Measurements from ENCODE around the gene PASK.
"Not testable (repeated sequence)": the region's sequence is repeated elsewhere in the genome, so short reads cannot be mapped to it uniquely, and the experiment has no call there.

PASK gene

DNA sequence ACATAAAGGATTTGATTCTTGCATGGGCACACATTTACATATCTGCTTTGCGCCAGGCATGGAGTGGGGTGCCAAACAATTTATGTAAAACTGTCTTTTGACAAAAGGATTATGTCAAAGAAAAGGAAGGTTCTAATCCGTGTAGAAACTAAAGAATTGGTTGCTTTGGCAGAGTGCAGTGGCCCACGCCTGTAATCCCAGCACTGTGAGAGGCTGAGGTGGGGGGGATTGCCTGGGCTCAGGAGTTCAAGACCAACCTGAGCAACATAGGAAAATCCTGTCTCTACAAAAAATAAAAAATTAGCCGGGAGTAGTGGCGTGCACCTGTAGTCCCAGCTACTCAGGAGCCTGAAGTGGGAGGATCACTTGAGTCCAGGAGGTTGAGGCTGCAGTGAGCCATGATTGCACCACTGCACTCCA is 46.1 kb downstream of the PASK start:
- no peak for DNase-seq (ENCODE audit: low spot score)

DNA sequence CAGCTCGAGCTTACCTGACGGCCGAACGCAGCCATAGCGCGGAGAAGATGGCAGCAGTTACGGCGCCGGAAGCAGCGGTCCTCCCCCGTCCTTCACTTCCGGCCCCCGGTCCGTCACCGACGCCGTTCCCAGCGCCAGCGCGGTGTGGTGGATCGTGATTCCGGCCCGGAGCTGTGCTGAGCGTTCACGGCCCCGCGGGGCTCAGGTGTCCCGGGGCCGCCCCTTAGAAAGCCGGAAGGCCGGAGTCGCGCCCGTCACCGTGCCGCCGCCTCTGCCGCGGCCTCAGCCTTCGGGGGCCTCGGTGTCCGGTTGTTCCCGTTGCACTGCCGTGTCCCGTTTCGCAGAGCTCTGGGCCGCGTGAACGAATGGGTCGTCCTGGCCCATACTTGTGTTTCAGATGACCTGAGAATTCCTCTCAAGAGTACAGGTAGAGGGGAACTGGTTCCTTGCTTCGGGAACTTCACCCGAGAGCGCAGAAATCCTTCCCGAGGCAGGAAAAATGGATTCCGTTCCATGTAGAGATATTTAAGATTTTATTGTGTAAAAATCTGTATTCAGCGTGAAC is 47.0 kb downstream of the PASK start, which contains the start of gene MTERF4:
TSS of gene MTERF4 (minus strand) at position 49 of the 565 bp plus-strand sequence. CDS start at position 35, 14 bp downstream.
- peak; percentile 89 for DNase-seq (ENCODE audit: low spot score)

DNA sequence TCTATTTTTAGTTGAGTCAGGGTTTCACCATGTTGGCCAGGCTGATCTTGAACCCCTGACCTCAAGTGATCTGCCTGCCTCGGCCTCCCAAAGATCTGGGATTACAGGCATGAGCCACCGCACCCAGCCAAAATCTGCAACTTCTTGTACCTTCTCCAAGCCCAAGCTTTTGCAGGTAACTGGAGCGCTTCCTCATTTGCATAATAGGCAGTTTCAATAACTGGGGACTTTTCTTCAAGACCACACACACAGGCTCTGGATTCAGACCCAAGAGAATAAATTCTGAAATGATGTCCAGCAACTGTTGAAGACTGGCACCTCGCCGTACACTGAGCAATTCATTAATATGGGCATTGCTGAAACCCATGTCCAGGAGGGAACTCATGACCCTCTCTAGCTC is 50.0 kb downstream of the PASK start:
- no peak for DNase-seq (ENCODE audit: low spot score)

DNA sequence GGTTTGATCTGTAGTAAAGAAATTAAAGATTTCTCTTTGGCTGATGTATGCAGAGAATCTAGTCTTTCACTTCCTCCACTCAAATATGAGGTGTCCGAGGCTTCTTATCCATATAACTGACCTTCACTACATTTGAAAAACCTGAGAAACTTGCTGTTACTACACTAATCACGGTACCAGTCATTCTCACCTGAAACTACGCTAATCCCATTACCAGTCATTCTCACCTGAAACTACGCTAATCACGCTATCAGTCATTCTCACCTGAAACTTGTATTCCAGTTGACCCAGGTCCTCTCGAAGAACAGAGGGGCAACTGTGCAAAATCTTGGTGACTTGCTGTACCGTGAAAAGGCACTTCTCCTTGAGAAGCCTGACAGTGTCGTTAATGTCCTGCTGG is 52.3 kb downstream of the PASK start:
- DNase-seq (ENCODE audit: low spot score) = no peak

DNA sequence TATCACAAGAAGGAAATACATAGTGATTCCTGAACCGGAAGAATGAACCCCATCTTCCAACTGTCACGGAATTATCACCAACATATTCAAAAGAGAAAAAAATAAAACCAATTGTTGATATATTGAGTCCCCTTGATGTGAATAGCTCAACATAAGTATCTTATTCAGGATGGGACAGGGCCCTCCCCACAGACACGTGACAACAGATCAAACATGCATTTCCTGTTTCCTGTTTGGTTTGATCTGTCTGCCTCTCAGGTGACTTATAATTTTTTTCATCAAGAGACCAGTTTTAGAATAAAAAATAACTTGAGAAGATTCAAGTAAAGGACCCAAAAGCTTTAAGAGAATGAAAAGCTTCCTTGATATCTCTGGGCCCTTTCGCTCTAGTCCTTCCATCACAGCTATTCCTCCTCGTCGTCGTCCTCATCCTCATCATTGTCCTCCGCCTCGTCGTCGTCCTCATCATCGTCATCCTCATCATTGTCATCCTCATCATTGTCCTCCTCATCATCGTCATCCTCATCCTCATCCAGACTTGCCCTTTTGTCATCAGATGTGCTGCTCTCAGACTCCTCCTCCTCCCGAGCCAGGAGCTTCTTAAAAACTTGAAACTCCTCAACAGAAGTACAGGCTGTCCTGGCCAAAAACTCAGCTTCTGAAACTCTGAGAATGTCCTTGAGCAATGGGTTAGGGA is 53.5 kb downstream of the PASK start:
- no peak for DNase-seq (ENCODE audit: low spot score)

DNA sequence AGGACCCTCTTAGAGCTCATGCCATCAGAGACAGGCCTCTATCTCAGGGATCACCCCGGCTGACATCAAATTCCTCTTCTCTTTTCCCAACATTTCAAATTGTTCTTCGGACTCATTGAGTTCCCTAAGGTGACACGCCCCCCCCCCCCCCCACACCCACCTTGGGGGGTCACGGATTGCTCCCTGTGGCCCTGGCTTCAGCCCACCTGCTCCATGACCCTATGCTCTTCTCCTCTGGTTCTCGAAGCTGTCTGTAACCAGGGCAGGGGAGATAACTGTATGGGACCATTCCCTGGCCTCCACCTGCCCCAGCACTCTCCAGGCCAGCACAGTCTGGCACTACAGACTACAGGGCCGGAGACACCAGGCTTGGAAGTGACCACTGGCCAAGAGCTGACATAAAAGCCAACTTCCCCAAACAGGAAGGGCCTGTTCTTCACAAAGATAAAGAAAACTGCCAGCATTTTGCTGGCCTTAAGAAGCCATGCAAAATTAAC is 54.3 kb downstream of the PASK start:
- no peak for DNase-seq (ENCODE audit: low spot score)

DNA sequence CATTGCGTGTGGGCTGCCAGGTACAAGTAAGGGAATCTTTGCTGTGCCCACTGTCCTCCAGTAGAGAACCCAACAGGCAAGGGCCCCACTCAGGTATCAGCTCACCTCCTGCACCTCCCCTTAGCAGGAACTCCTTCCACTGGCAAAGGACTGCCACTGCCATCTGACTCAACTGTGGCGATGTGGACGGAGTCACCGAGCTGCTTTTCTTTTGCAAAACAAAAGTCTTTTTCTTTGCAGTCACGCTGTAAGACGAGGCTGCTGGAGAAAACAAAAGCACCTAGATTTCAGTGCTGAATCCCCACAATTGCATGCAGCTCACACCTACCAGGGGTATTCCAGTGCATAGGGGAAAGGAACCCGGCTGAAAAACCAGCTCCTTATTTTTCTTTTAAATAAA is 55.1 kb downstream of the PASK start:
- DNase-seq (ENCODE audit: low spot score) = no peak

DNA sequence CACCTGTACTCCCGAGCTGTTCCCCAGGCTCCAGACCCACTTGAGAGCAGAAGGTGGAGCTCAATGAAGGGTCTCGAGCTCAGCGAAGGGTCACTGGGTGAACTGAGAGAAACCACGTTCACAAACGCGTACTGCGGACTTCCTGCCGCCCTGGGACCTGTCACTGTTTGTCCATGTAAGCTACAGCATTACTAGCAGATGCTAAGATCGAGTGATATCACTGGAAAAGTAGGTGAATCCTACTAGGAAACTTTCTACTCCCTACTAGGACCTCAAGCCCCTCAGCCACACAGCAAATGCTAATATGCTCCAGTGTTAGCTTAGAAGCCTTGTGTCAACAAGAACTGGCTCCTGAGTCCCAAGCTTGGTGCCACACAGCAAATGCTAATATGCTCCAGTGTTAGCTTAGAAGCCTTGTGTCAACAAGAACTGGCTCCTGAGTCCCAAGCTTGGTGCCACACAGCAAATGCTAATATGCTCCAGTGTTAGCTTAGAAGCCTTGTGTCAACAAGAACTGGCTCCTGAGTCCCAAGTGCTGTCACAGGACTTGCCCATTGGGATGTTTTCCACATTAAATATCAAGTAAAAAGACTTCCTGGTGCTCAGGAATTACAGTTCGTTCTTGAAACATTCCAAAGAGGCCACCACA is 56.0 kb downstream of the PASK start:
- not testable (repeated sequence) for DNase-seq (ENCODE audit: low spot score)

DNA sequence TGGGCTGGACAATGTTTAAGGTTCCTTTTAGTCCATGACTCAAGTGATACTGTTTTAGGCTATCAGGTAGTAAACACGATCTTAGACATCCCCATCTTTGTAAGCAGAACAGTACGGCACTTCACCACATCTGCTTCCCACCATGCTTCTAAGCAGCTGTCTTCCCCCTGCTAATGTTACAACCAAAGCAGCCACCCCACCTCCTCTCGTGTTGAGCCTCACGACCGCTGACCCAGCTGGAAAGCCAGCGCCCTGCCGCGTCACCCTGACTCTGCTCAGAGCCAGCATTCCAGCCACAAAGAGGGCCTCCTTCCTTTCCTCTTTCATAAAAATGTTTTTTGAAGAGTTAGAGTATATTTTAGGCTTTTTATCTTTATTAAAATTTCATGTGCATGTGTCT is 56.6 kb downstream of the PASK start:
- no peak for DNase-seq (ENCODE audit: low spot score)

DNA sequence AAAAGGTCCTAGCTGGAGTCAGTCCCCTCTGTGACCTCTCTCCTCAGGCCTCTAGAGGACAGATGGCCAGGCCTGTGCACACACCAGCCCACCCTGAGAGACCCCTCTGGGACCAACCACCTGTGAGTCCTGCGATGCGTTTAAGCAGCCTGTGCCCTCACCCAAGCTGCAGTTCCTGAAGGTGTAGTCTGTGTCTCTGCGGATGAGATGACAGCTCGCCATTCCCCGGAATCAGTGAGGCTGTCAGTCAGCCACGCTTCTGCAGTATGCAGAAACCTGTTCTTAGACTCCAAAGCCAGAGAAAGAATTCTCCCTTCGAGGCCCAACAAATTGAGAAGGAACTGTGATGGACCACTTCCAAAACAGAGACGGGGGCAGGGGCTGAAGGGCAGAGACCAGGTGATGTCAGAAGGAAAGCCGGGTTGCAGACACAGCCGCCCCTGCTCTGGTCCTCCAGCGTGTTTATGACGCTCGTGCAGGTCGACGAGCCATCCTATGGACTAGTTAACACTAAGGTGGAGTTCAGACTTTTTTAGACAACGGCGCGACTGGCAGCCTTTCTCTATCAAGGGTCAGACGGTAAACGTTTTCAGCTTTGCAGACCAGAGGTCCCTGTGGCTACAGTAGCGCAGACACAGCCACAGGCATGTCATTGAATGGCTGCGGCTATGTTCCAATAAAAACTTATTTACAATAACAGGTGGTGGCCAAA is 57.4 kb downstream of the PASK start:
- no peak for DNase-seq (ENCODE audit: low spot score)

DNA sequence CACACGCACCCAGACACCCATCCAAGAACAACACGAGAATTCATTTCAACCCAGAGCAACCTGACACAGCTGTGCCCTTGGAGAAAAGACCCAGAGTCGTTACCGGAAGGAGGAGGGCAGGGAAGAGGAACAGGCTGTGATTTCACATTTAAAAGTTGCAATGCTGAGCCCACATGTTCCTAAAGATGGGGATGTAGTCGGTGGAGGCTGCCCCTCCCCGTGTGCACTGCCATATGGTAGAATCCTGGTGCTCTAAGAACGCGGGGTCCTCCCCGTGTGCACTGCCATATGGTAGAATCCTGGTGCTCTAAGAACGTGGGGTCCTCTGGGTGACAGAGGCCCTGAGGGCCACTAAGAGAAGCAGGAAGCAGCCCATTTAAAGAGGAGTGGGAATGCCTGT is 58.1 kb downstream of the PASK start:
- no peak for DNase-seq (ENCODE audit: low spot score)

DNA sequence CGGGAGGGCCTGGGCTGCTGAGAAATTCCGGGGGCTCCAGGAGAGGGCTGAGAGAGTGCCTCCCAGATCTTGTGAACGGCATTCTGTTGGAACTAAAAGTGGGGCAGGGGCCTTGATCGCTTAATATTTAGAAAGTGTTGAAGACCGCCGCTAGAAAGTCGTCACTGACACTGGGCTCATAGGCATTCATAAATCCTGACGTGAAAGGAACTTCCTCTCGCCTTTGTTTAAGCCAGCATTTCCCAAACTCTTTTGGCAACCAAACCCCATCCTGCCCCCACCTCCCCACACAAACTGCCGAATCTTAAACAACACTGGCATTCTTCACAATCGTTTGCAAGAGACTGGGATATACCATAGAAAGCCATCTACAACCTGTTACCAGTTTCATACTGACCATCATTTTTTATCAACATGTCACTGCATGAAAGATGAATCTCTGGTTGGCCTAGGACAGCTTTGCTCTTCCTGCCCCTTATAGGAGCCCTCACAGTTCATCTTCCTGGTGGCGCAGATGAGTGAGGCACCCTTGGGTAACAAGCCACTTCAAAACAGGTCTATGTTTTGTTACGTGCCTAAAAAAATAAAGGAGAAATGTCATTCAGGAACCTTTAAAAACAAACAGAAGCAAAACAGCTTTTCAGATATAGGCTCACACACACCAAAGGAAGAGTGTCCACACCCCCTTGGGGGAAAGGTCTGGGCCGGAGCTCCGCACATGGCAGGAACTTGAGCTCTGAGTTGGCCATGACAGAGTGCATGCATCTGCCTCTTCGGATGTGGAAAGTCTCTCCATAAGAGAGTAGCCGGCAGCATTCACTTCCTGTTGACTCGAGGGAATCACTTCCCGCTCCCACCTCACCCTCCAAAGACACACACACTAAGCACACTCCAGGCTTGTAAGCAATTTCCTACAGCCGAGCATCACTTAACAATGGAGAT is 60.2 kb downstream of the PASK start:
- no peak for DNase-seq (ENCODE audit: low spot score)

DNA sequence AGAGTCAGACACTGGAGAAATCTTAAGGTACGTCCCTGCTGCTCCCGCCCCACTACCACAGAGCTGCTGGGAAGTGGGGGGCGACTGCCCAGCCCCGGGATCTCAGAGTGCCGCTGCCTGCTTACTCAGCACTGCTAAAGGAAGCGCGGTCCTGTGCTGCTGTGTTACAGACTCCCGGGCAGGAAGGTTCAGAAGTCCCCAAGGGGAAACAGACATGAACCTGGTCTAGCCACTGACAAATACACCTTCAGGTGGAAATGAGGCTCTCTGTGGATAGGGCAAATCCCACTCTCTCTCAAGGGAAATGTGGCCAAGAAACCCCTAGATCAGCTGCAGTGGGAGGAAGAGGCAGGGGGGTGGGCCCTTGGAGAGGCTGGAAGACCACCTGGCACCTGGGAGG is 60.9 kb downstream of the PASK start:
- DNase-seq (ENCODE audit: low spot score) = no peak

DNA sequence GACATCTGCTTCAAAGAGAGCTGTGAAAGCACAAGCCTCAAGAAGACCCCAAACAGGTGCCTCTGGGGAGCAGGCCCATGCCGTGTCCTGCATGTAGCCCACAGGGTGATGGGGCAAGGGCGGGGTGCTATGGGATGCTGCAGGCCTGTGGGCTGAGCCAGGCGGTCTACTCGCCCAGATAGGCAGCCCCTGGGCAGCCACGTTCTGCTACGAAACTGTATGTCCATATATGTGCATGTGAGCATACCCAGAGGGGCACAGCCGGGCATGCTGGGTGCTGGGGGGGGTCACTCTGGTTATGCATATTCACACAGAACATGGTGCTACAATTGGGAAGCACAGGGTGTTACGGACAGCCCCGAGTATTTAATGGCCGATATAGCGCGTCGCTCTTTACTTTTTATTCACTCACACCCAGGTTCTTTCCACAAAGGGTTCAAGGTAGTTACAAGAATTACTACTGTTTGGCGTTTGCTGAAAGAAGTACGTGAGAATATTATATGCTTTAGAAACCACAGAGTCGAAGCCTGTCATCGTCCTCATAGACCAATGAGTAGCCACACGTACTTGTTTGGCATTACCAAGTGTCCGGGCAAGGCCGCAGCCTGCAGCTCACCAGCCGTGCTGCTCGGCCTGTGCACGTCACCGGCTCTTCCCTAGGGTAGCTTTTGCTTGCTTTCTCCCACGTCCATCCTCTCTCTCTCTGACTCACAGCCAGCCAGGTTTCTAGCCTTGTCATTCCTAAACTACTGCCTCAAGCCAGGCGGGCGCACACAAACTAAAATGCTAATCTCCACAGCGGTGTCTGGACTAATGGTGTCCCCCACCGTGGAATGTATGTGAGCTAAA is 61.6 kb downstream of the PASK start:
- no peak for DNase-seq (ENCODE audit: low spot score)

DNA sequence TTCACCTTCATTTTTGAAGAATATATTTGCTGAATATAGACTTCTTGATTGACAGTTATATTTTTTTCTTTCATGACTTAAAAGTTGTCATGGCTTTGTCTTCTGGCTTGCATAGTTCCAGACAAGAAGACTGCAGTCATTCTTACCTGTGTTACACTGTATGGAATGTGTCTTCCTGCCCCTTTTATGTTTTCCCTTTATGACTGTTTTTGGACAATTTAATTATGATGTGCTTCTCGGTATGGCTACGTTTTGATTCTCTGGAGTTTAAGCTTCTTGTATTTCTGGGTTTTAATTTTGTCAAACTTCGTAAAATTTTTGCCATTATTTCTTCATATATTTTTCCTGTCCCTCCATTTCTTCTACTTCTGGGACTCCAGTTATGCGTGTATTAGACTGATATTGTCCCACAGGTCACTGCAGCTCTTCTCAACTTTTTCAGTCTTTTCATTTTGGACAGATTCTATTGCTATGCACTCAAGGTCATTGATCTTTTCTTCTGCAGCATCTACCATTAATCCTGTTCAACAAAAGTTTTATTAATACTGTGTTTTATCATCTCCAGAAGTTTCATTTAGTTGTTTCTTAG is 64.3 kb downstream of the PASK start:
- no peak for DNase-seq (ENCODE audit: low spot score)

DNA sequence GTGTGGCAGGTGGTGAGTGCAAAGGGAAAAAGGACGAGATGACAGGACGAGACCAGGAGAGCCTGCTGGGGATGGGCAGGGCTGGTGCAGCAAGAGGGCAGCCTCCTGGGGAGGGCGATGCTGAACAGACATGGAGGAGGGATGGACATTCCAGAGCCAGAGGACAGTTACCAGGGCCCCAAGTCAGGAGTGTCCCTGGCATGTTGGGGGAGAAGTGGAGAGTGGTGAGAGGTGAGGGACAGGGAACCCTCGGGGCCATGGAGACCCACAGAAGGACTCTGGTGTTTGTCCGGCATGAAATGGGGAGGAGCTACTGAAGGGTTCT is 66.2 kb downstream of the PASK start:
- DNase-seq (ENCODE audit: low spot score) = no peak

DNA sequence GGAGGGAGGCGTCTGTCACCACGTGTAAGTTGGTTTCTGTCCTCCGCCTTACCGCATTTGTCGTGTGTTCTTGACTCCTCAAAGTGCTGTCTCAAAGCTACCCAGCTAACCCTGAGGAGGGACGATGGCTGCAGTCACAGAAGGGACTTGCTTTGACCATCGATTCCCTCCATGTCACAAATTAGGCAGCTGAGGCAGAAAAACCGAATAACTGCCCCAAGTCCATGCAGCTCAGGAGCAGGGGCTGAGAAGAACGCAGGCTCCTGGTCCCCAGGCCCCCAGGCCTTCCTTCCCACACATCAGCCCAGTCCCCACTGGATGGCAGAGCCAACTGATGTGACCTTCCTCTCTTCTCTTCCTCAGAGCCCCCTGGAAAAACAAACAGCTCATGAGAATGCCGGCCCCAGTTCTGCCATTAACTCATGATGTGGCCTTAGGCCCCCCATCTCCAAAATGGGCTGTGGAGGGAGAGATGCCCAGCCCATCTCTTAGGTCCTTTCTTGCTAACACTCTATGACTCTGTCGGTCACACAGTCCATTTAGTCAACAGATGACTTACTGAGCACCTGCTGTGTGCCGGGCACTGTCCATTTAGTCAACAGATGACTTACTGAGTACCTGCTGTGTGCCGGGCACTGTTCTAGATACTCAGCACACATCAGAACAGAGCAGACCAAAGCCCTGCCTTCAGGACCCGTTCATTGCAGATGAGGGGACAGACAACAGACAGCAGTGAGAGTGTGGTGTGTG is 66.8 kb downstream of the PASK start:
- DNase-seq (ENCODE audit: low spot score) = no peak

DNA sequence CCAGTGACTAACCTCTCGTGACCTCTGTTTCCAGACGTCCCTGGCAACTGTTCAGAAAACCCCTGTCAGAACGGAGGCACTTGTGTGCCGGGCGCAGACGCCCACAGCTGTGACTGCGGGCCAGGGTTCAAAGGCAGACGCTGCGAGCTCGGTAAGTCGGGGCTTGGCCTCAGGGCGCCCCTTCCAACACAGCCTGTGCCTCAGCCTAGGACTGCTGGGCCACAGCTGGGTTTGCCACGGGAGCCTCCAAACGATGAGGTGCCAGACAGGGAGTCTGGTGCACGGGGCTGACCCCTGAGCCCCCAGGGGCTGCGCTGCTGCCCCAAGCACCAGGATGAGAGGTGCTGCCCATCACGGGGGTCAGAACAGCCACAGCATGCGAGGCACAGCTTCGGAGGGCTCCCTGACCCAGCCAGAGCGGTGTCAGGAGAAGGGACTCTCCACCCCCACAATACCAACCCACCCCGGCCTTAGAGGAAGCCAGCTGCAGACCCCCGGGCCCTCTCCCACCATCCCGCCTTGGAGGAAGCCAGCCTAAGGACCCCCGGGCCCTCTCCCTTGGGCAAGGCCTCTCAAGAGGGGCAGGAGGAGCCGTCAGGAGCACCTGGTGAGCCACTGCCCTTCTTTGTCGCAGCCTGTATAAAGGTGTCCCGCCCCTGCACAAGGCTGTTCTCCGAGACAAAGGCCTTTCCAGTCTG is 67.5 kb downstream of the PASK start:
- DNase-seq (ENCODE audit: low spot score) = no peak

DNA sequence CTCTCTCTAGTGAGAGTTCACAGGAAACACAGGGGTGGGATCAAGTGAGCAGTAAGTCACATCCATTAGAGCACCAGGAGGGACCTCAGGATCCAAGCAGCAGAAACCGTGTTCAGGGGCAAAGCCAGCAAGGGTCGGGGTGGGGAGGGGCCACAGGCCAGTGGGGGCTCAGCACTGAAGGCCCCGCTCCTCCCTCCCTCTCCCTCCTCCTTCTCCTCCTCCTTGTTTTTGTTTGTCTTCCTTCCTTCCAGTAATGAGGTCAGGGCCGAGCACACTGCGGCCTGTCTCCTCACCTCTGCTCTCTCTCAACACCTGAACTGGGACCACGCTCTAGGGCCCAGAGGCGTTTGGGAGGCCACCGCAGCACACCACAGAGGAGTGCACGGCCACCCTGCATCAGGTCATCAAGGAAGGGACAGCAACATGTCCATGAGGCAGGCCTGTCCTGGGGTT is 68.1 kb downstream of the PASK start:
- no peak for DNase-seq (ENCODE audit: low spot score)
